HG03064 (cell line): ENCODE data around the gene TNFRSF4.
"Not testable (repeated sequence)": the region's sequence is repeated elsewhere in the genome, so short reads cannot be mapped to it uniquely, and the experiment has no call there.

ENCODE experiments used
- ATAC-seq: cut with Tn5 transposase; IDR thresholded peaks from one replicate; pipeline ENCODE4 v1.9.1; 2021; ENCODE audit warnings: low read depth; ENCODE audit not compliant: unreplicated experiment

The TNFRSF4 gene

GRCh38 chr1:1213345-1214265, at the start of gene TNFRSF4:
TSS of gene TNFRSF4 (minus strand) at chr1:1214153. CDS start at chr1:1214127, 26 bp downstream.
- no peak for ATAC-seq

GRCh38 chr1:1262758-1263157, 48.8 kb upstream of the TNFRSF4 start:
- ATAC-seq = no peak

- no peak for ATAC-seq
Observed at GRCh38 chr1:1262071-1262470, 48.1 kb upstream of the TNFRSF4 start.

GRCh38 chr1:1260843-1261560, 47.0 kb upstream of the TNFRSF4 start:
- no peak for ATAC-seq

GRCh38 chr1:1259951-1260600, 46.1 kb upstream of the TNFRSF4 start:
- no peak for ATAC-seq

GRCh38 chr1:1259540-1259939, 45.6 kb upstream of the TNFRSF4 start:
- no peak for ATAC-seq

GRCh38 chr1:1259119-1259488, 45.2 kb upstream of the TNFRSF4 start:
- no peak for ATAC-seq

GRCh38 chr1:1256956-1257871, 43.3 kb upstream of the TNFRSF4 start:
- ATAC-seq = no peak

GRCh38 chr1:1255611-1256010, 41.7 kb upstream of the TNFRSF4 start:
- ATAC-seq = no peak

GRCh38 chr1:1255078-1255477, 41.1 kb upstream of the TNFRSF4 start:
- ATAC-seq = no peak

GRCh38 chr1:1254667-1254998, 40.7 kb upstream of the TNFRSF4 start:
- no peak for ATAC-seq

- no peak for ATAC-seq
Observed at GRCh38 chr1:1253972-1254666, 40.2 kb upstream of the TNFRSF4 start.

GRCh38 chr1:1253314-1253713, 39.4 kb upstream of the TNFRSF4 start:
- ATAC-seq = no peak

- no peak for ATAC-seq
Observed at GRCh38 chr1:1250786-1251284, 36.9 kb upstream of the TNFRSF4 start.

GRCh38 chr1:1248009-1248913, 34.3 kb upstream of the TNFRSF4 start:
- not testable (repeated sequence) for ATAC-seq

- no peak for ATAC-seq
Observed at GRCh38 chr1:1247341-1247913, 33.5 kb upstream of the TNFRSF4 start.

GRCh38 chr1:1246577-1247340, 32.8 kb upstream of the TNFRSF4 start, which contains the start of gene C1QTNF12:
TSS of gene C1QTNF12 (minus strand) at chr1:1246722. CDS start at chr1:1246690, 32 bp downstream.
- no peak for ATAC-seq
